IMR-90 (cell line): ENCODE data around the gene IRAK2.

Source experiments
- CTCF ChIP-seq: conservative IDR thresholded peaks from 2 replicates; pipeline ENCODE4 v1.5.1; 2012; ENCODE audit warnings: mild to moderate bottlenecking, low read depth, low read length, improper control_type of control experiment
- ELK1 ChIP-seq: fragments of 150-350 bp; IDR thresholded peaks from 2 replicates; pipeline ENCODE4 v1.6.1; 2016; ENCODE audit warnings: low read depth, mild to moderate bottlenecking, low read length, moderate library complexity, borderline replicate concordance
- MAFK ChIP-seq: IDR thresholded peaks from 2 replicates; pipeline ENCODE4 v1.6.1; 2012; ENCODE audit warnings: low read depth, low read length, improper control_type of control experiment
- POLR2A ChIP-seq: IDR thresholded peaks from 2 replicates; pipeline ENCODE4 v1.6.1; 2012; ENCODE audit warnings: mild to moderate bottlenecking, low read depth, low read length
- RAD21 ChIP-seq: IDR thresholded peaks from 2 replicates; pipeline ENCODE4 v1.6.1; 2012; ENCODE audit warnings: low read length, improper control_type of control experiment
- RCOR1 ChIP-seq: IDR thresholded peaks from 2 replicates; pipeline ENCODE4 v1.6.1; 2012; ENCODE audit warnings: mild to moderate bottlenecking, low read length, improper control_type of control experiment; ENCODE audit not compliant: insufficient replicate concordance
- USF2 ChIP-seq: fragments of 150-350 bp; IDR thresholded peaks from 2 replicates; pipeline ENCODE4 v1.6.1; 2017; ENCODE audit warnings: mild to moderate bottlenecking, antibody characterized with exemption, low read length, low read depth

- TF ChIP-seq POLR2A, result no peak
- no peak for TF ChIP-seq CTCF
- TF ChIP-seq MAFK, result no peak
- no peak for TF ChIP-seq ELK1
- no peak for TF ChIP-seq RCOR1
- TF ChIP-seq USF2, result no peak
- TF ChIP-seq RAD21, result no peak
These were observed 47.8 kb upstream of the IRAK2 start for GRCh38 chr3:10116928-10117327.
